Measurements from ENCODE around the gene KNDC1.

- TF ChIP-seq EZH2 (IDR thresholded peaks at IDR 0.05; ENCODE audit: borderline replicate concordance, insufficient read depth, low read length, poor library complexity, severe bottlenecking) (no peak), POLR2AphosphoS5 (IDR thresholded peaks at IDR 0.05) (no peak), CTCF (IDR thresholded peaks at IDR 0.05; ENCODE audit: poor library complexity, severe bottlenecking) (no peak), RAD21 (conservative IDR thresholded peaks at IDR 0.05) (no peak), TAF1 (IDR thresholded peaks at IDR 0.05; ENCODE audit: low read depth) (no peak)
Observed at GRCh38 chr10:133271521-133272300, 111.7 kb downstream of the KNDC1 start.
